GM19397 (cell line): ENCODE results near the gene KIAA2012.

Experiments
- ATAC-seq: cut with Tn5 transposase; IDR thresholded peaks from one replicate; pipeline ENCODE4 v1.9.1; 2021; ENCODE audit warnings: mild to moderate bottlenecking, moderate library complexity; ENCODE audit not compliant: unreplicated experiment

The KIAA2012 gene

GRCh38 chr2:202074324-202074723, 1.3 kb downstream of the KIAA2012 start:
- ATAC-seq: no peak

GRCh38 chr2:202079310-202079709, 6.3 kb downstream of the KIAA2012 start:
- ATAC-seq: no peak

GRCh38 chr2:202084265-202084664, 11.2 kb downstream of the KIAA2012 start:
- ATAC-seq: no peak

DNA sequence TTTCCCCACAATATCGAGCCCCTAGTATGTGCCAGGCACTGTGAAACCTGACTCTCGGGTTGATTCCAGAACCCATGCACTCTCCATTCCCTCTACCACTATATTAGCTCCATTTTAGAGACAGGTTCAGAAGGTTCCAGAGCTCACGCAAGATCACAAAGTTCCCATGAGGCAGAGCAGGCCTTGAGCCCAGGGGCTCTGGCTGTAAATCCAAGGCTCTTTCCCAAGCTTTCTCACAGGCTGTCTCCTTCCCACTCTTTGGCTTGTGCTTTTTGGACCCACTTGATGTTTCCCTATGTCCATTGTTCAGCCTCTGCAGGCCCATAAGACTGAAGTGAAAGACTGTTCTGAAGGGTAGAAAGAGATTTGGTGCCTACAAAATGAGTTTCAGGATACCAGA, 15.7 kb downstream of the KIAA2012 start:
- no peak for ATAC-seq

GRCh38 chr2:202090530-202090929, 17.5 kb downstream of the KIAA2012 start:
- no peak for ATAC-seq

DNA sequence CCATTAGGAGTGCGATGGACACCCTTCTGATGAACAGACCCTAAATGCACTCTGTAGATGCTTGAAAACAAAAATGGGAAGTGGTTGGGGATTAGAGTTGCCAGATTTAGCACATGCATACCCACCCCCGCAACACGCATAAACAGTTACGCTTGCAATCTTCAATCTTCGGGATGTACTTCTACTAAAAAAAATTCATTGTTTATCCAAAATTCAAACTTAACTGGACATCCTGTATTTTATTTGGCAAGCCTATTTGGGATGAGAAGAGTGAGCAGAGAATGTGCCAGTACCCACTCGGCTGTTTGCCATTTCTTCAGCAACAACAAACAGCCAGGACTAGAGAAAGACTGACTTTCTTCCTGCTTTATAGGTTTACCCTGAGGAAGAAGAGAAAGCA, 18.4 kb downstream of the KIAA2012 start:
- no peak for ATAC-seq

DNA sequence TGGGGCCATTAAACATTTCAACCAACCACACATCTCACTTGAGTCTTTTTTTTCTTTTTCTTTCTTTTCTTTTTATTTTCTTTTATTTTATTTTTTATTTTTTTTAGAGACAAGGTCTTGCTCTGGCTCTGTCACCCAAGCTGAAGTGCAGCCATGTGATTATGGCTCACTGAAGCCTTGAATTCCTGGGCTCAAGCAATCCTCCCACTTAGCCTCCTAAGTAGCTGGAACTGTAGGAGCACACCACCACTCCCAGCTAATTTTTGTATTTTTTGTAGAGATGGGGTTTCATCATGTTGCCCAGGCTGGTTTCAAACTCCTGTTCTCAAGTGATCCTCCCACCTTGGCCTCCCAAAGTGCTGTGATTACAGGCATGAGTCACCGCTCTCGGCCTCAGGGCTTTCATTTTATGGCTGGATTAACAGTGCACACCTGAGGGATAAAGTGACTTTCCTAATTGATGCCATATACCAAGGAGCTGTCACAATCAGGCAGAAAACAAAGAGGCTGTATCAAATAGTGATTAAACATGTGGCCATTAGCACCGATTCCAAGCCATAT, 21.5 kb downstream of the KIAA2012 start:
- no peak for ATAC-seq

GRCh38 chr2:202095235-202095634, 22.2 kb downstream of the KIAA2012 start:
- ATAC-seq: no peak

DNA sequence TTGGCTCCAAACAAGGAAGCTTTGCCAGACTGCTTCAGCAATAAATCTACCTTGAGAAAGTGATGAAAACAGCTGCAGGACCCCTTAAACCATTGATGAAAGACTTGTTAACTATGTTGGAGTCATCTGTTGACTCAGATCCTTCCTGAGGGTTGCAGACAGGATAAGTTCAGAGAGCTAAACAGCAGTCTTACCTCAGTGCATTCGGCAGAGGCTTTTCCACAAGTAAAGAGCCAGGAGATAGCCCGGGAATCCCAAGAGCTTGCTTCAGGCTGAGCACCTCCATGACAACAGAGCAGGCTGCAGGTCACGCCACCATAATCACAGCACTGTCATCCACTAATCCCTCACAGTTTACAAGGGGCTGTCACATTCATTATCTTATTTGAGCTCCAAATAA, 23.7 kb downstream of the KIAA2012 start:
- no peak for ATAC-seq

- ATAC-seq: no peak
Measured at GRCh38 chr2:202098291-202098690, 25.2 kb downstream of the KIAA2012 start.

GRCh38 chr2:202099515-202099914, 26.5 kb downstream of the KIAA2012 start:
- ATAC-seq: no peak

- ATAC-seq: no peak
Measured at GRCh38 chr2:202100176-202100575, 27.1 kb downstream of the KIAA2012 start.

DNA sequence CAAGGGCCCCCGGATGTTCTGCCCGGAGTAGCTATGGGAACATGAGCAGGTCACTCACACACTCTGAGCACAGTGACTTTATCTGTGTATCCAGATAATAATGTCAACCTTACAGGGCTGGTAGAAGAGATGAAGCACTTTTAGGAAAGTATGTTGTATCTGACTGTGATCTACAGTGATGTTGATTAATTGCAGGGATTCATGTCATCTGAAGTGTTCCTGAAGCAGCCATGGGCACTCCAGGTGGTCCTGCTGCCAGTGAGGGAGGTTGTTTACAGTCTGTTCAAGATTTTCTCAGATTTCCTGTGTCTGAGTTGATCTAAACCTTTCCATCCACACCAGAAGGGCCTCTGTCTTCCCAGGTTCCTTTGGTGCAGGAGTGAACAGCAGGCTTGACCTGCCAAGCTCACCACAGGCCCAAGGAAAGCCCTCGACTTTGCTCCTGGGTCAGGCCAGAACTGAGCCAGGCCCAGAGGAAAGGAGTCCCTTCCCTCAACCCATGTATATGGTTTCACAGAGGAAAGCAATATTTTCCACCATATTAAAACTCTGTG, 28.0 kb downstream of the KIAA2012 start:
- no peak for ATAC-seq

- no peak for ATAC-seq
Measured at GRCh38 chr2:202102425-202103000, 29.5 kb downstream of the KIAA2012 start.

DNA sequence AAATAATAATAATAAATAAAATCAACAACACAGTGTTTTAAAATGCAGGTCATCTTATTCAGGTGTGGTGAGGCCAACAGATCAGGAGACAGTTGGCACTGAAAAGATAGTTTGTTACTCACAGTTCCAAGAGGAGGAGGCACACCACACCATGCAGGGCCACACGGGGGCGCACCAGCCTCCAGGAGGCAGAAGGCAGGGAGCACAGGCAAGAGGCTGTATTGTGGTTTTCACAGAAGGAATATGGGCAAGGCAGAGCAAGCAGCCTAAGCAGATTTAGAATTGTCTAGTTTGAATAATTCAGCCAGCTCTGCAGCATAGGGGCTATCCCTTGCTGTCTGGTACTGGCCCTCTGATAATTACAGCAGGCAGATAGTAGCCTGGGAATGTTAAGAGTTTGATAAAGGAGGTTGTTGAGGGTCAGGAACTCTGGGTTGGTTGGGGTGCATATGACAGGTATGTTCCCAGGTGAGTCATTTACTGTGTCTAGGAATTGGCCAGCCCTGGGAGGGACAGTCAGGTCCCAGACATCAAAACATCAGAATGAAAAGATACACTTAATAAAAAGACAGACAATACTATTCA, 31.3 kb downstream of the KIAA2012 start:
- ATAC-seq: no peak

GRCh38 chr2:202105025-202105424, 32.0 kb downstream of the KIAA2012 start:
- ATAC-seq: no peak

GRCh38 chr2:202108345-202108744, 35.3 kb downstream of the KIAA2012 start:
- ATAC-seq: no peak

DNA sequence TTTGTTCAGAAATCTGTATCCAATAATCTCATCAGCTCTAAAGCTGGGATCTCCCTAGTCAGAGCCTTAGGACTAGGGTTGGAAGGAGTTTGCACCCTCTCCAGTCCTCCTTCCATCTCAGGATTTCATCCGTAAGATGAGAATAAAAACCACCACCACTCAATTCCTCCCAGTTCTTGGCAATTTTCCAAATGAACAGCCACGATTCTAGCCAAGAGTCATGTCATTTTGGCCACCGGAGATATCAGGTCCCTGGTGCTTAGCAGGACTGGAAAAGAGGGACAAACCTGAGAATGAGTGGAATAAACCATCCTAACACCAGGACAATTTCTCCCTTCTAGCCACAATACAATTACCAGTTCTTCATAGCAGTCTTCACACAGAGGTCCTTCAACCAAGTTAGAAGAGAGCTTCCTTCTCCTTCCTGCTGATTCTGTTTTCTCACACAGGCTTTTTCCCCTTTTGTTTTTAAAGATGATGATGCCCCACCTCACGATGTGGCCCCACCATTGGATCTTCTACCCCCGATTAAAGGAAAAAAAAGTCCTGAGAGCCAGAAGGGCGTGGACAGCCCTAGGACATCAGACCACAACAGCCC, 36.2 kb downstream of the KIAA2012 start:
- ATAC-seq: no peak

GRCh38 chr2:202109737-202110184, 36.7 kb downstream of the KIAA2012 start:
- ATAC-seq: no peak

DNA sequence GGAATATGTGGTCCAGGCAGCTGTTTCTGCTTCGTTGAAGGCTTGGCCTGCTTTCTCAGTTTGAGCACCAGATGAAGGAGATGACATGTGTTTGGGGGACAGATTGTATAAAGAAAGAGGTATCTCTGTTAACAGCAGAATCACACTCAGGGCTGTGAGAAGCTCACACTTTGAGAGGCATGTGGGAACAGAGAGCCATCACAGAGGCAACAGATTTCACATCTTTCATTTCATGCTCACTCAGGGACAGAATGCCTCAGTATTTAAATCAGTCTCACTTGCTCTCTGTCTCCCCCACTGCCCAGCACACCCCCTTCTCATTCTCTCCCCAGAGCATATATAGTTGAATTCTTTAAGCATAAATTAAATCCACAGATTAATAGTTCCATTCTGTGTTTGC, 37.4 kb downstream of the KIAA2012 start:
- no peak for ATAC-seq

DNA sequence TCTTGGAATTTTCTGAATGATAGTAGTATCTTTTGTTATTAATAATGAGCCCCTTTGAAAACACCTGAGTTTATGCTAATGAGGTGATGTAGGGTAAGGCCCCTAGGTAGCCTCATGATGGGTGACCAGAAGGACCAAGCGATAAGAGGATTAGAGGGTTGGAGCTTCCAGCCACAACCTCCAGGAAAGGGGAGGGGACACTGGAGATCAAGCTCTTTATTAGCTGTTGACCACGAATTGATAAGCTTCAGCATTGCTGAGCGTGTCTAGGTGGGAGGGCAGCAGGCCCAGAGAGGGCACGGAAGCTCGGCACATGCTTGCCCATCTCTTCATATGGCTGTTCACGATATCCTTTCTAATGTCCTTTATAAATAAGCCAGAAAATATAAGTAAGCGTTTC, 39.0 kb downstream of the KIAA2012 start:
- no peak for ATAC-seq

- ATAC-seq: no peak
Measured at GRCh38 chr2:202113571-202114142, 40.6 kb downstream of the KIAA2012 start.
